ENCODE measurements around the gene GFRA3.

DNA sequence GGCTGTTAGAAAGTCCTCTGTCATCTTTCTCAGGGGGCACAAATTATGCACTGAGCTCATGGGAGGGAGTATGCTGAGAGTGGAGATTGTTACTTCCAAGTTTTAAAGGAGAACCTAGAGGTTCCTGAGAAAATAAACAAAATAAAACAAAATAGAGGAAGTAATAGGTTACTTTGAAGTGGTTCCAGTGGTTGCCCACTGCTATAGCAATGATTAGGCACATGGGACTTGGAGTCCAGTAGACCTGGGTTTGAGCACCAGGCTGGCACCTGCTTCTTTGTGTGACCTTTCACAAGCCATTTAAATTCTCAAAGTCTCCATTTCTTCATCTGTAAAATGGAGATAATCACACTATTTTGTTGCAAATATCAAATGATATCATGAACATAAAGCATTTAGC lies 47.5 kb downstream of the GFRA3 start:
- no peak for TF ChIP-seq POLR2A (IDR thresholded peaks at IDR 0.05)
- TF ChIP-seq, protein P1, sequence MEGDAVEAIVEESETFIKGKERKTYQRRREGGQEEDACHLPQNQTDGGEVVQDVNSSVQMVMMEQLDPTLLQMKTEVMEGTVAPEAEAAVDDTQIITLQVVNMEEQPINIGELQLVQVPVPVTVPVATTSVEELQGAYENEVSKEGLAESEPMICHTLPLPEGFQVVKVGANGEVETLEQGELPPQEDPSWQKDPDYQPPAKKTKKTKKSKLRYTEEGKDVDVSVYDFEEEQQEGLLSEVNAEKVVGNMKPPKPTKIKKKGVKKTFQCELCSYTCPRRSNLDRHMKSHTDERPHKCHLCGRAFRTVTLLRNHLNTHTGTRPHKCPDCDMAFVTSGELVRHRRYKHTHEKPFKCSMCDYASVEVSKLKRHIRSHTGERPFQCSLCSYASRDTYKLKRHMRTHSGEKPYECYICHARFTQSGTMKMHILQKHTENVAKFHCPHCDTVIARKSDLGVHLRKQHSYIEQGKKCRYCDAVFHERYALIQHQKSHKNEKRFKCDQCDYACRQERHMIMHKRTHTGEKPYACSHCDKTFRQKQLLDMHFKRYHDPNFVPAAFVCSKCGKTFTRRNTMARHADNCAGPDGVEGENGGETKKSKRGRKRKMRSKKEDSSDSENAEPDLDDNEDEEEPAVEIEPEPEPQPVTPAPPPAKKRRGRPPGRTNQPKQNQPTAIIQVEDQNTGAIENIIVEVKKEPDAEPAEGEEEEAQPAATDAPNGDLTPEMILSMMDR (IDR thresholded peaks at IDR 0.05) = no peak

All from breast epithelium (tissue), 3 donors.